ENCODE measurements around the gene MYL2. TPM values are rescaled to one million over a fixed set of nuclear protein-coding genes. Genes with fewer than 3 reads are reported as not detected.

MYL2 gene
- total RNA-seq, 2 experiments from 2014 or later: not detected

DNA sequence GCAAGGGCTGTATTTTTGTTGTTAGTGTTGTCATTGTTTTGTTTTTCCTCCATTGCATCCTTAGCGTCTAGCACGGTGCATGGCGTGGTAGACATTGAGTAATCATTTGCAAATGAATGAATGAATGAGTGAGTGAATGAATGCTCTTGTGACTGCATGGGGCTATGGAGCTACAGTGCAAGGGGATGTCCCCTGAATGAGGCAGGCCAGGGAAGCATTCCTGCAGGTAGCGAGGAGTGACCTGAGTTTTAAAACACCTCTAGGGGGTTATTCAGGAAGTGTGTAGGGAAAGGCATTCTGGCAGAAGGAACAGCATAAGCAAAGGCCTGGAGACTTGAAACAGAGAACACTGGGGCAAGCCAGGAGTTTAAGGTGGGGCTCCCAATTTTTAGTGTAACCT, 16.9 kb downstream of the MYL2 start:
- ATAC-seq (no peak), DNase-seq (no peak)
- intact Hi-C loops (cut with micrococcal nuclease): no loop called here
- no peaks in the 10 kb centered on the region for H3K9me3 Mint-ChIP-seq
- TF ChIP-seq, protein P1, sequence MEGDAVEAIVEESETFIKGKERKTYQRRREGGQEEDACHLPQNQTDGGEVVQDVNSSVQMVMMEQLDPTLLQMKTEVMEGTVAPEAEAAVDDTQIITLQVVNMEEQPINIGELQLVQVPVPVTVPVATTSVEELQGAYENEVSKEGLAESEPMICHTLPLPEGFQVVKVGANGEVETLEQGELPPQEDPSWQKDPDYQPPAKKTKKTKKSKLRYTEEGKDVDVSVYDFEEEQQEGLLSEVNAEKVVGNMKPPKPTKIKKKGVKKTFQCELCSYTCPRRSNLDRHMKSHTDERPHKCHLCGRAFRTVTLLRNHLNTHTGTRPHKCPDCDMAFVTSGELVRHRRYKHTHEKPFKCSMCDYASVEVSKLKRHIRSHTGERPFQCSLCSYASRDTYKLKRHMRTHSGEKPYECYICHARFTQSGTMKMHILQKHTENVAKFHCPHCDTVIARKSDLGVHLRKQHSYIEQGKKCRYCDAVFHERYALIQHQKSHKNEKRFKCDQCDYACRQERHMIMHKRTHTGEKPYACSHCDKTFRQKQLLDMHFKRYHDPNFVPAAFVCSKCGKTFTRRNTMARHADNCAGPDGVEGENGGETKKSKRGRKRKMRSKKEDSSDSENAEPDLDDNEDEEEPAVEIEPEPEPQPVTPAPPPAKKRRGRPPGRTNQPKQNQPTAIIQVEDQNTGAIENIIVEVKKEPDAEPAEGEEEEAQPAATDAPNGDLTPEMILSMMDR (IDR thresholded peaks at IDR 0.05): no peak
- ChIA-PET POLR2A (interaction anchor here (0.7 to 1.1 kb wide), 2 partner anchors 196 to 359 kb away, joined by 3 read pairs; no protein-coding TSS in a partner anchor), CTCF (interaction anchor here (1.0 to 1.5 kb wide), 2 partner anchors 10 to 15 kb away, joined by 3 to 4 read pairs; no protein-coding TSS in a partner anchor)
- H3K36me3 Mint-ChIP-seq (ENCODE audit: low read depth): no peaks in the 10 kb centered on the region
- peaks cover 3% of the 10 kb centered on the region for H3K27me3 Mint-ChIP-seq
- H3K27ac Mint-ChIP-seq: no peak overlapping the region
- no peak overlapping the region for H3K4me3 Mint-ChIP-seq
- no peaks in the 10 kb centered on the region for H3K4me1 Mint-ChIP-seq (ENCODE audit: low read depth)

DNA sequence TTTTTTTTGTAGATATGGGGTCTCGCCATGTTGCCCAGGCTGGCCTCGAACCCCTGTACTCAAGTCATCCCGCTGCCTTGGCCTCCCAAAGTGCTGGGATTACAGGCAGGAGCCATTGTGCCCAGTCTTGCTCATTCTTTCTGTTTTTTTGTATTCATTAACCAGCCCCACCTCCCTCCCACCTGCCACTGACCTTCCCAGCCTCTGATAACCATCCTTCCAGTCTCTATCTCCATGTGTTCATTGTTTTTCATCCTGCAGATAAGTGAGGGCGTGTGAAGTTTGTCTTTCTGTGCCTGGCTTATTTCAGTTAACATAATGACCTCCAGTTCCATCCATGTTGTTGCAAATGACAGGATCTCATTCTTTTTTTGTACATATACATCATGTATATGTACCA, 19.0 kb downstream of the MYL2 start:
- no peaks in the 10 kb centered on the region for H3K9me3 Mint-ChIP-seq
- H3K27me3 Mint-ChIP-seq: peaks cover 3% of the 10 kb centered on the region
- H3K4me1 Mint-ChIP-seq (ENCODE audit: low read depth): no peaks in the 10 kb centered on the region
- POLR2A ChIA-PET: no interaction called here
- TF ChIP-seq, protein P1 (IDR thresholded peaks at IDR 0.05): no peak
- no peak for DNase-seq
- CTCF ChIA-PET: no interaction called here
- H3K27ac Mint-ChIP-seq: no peak overlapping the region
- intact Hi-C loops (cut with micrococcal nuclease): no loop called here
- H3K4me3 Mint-ChIP-seq: no peak overlapping the region
- ATAC-seq: no peak
- H3K36me3 Mint-ChIP-seq (ENCODE audit: low read depth): no peaks in the 10 kb centered on the region

DNA sequence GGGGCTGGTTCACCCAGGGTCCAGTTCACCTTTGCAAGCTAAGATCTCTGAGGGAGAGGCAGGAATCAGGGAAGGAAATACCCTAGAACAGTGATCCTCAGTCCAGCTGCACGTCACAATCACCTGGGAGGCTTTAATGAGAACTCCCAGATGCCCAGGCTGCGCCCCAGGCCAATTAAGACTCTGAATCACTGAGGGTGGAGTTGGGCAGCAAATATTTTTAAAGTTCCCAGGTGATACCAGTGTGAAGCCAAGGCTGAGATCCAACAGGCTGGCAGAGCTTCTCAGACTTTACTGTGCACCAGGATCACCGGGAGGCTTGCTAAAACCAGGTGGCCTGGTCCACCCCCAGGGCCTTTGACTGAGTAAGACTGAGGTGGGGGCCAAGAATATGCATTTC, 23.8 kb downstream of the MYL2 start:
- no peak for ATAC-seq
- ChIA-PET POLR2A (no interaction called here), CTCF (interaction anchor here (1.0 to 1.1 kb wide), 2 partner anchors 9 to 416 kb away, joined by 3 to 6 read pairs; no protein-coding TSS in a partner anchor)
- H3K4me1 Mint-ChIP-seq (ENCODE audit: low read depth): peaks cover 4% of the 10 kb centered on the region
- TF ChIP-seq, protein P1 (IDR thresholded peaks at IDR 0.05): no peak
- no peak overlapping the region for H3K4me3 Mint-ChIP-seq
- no peak for DNase-seq
- peaks cover 9% of the 10 kb centered on the region for H3K27me3 Mint-ChIP-seq
- intact Hi-C loops (cut with micrococcal nuclease): no loop called here
- no peak overlapping the region for H3K27ac Mint-ChIP-seq
- no peaks in the 10 kb centered on the region for H3K9me3 Mint-ChIP-seq
- H3K36me3 Mint-ChIP-seq (ENCODE audit: low read depth): no peaks in the 10 kb centered on the region

DNA sequence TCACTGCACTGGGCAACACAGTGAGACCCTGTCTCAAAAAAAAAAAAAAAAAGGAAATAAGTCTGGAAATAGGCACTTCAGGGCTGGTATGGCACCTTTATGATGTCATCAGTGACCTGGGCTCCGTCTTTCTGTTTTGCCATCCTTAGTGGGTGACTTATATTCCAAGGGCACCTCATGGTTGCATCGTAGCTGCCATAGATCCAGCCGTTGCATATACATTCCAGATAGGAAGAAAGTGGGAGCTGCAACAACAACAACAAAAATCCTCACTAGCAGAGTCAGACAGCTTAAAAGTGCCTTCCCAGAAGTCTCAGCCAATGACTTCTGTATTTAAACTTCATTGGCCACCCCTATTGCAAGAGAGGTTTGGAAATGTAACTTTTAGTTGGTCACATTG, 26.4 kb downstream of the MYL2 start:
- H3K4me3 Mint-ChIP-seq: no peak overlapping the region
- ChIA-PET POLR2A (interaction anchor here (0.6 to 1.3 kb wide), 3 partner anchors 10 to 704 kb away, joined by 3 read pairs; no protein-coding TSS in a partner anchor), CTCF (interaction anchor here (0.8 to 3.0 kb wide), 18 partner anchors 8 to 419 kb away, joined by 3 to 11 read pairs (median 4); no protein-coding TSS in a partner anchor)
- H3K27me3 Mint-ChIP-seq: peaks cover 9% of the 10 kb centered on the region
- TF ChIP-seq, protein P1 (IDR thresholded peaks at IDR 0.05): no peak
- intact Hi-C loops (cut with micrococcal nuclease): no loop called here
- DNase-seq (no peak), ATAC-seq (no peak)
- H3K27ac Mint-ChIP-seq: no peak overlapping the region
- H3K36me3 Mint-ChIP-seq (ENCODE audit: low read depth): no peaks in the 10 kb centered on the region
- H3K4me1 Mint-ChIP-seq (ENCODE audit: low read depth): peaks cover 4% of the 10 kb centered on the region
- H3K9me3 Mint-ChIP-seq: no peaks in the 10 kb centered on the region

DNA sequence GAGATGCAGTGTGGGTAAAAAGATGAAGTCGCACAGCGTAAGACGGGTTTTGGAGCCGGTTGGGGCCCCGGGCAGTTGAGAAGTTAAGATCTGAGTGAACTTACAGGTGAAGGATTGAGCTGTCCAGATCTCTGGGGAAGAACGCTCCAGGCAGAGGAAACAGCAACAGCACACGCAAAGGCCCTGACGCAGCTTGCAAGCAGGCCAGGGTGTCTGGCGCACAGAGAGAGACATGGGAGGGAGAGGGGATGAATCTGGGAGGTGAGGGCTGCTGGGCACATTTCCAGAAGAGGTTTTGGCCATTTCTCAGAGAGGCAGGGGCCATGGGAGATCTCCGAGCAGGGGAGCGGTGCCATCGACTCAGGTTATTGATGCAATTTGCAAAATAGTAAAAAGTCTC, 31.0 kb downstream of the MYL2 start:
- H3K36me3 Mint-ChIP-seq (ENCODE audit: low read depth): no peaks in the 10 kb centered on the region
- DNase-seq: no peak
- TF ChIP-seq, protein P1 (IDR thresholded peaks at IDR 0.05): no peak
- ChIA-PET CTCF (interaction anchor here (0.6 to 2.6 kb wide), 3 partner anchors 63 to 375 kb away, joined by 3 to 16 read pairs (median 12); no protein-coding TSS in a partner anchor), POLR2A (no interaction called here)
- peaks cover 6% of the 10 kb centered on the region for H3K4me1 Mint-ChIP-seq (ENCODE audit: low read depth)
- no peak overlapping the region for H3K4me3 Mint-ChIP-seq
- intact Hi-C loops (cut with micrococcal nuclease): no loop called here
- no peak for ATAC-seq
- H3K9me3 Mint-ChIP-seq: no peaks in the 10 kb centered on the region
- no peak overlapping the region for H3K27ac Mint-ChIP-seq
- peaks cover 3% of the 10 kb centered on the region for H3K27me3 Mint-ChIP-seq
